ENCODE measurements around the gene CTNNA1. TPM values are rescaled to one million over a fixed set of nuclear protein-coding genes. Genes with fewer than 3 reads are reported as not detected.

The CTNNA1 gene
- total and polyA plus RNA-seq, 8 donors: 53.9 to 193 (median 108) TPM

DNA sequence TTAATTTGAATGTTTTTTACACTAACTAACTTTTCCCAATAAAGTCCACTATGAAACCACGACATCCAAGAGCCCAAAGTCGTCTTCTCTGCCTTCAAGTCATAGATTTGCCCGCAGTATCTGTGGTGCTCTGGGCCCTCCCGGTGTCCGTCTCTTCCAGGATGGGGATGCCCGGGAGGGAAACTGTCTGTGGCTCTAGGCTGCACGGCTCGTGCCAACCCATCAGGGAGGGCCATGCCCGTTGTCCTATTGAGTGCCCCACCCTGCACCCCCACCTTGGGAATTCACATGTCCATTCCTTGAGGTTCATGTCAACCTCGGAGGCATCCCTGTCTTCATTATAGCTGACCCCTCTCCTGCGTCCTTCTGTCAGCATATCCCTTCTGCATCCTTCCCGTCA, 181.7 kb downstream of the CTNNA1 start:
- WGBS, 2 donors: 92 to 96% methylated on average over 12 of the region's 12 CpGs
- Histone ChIP-seq H3K4me1 (no peaks in the 10 kb centered on the region), H3K4me3 (no peak overlapping the region), H3K27me3 (no peaks in the 10 kb centered on the region), H3K36me3 (peaks cover 5 to 33% (median 28%) of the 10 kb centered on the region in 3 donors), H3K27ac (no peak overlapping the region), H3K9me3 (no peaks in the 10 kb centered on the region)
- peak in 1 of 6 donors; percentile 45 for DNase-seq
- ATAC-seq: no peak
- FAIRE-seq: no peak
- TF ChIP-seq, protein P1, sequence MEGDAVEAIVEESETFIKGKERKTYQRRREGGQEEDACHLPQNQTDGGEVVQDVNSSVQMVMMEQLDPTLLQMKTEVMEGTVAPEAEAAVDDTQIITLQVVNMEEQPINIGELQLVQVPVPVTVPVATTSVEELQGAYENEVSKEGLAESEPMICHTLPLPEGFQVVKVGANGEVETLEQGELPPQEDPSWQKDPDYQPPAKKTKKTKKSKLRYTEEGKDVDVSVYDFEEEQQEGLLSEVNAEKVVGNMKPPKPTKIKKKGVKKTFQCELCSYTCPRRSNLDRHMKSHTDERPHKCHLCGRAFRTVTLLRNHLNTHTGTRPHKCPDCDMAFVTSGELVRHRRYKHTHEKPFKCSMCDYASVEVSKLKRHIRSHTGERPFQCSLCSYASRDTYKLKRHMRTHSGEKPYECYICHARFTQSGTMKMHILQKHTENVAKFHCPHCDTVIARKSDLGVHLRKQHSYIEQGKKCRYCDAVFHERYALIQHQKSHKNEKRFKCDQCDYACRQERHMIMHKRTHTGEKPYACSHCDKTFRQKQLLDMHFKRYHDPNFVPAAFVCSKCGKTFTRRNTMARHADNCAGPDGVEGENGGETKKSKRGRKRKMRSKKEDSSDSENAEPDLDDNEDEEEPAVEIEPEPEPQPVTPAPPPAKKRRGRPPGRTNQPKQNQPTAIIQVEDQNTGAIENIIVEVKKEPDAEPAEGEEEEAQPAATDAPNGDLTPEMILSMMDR (IDR thresholded peaks at IDR 0.05): no peak
- intact Hi-C loops (cut with DNase I): no loop called here

- intact Hi-C loops (cut with DNase I): no loop called here
- peaks cover 2 to 31% (median 23%) of the 10 kb centered on the region in 3 donors for H3K36me3 ChIP-seq
Observed at GRCh38 chr5:138935466-138935865, 182.2 kb downstream of the CTNNA1 start.

DNA sequence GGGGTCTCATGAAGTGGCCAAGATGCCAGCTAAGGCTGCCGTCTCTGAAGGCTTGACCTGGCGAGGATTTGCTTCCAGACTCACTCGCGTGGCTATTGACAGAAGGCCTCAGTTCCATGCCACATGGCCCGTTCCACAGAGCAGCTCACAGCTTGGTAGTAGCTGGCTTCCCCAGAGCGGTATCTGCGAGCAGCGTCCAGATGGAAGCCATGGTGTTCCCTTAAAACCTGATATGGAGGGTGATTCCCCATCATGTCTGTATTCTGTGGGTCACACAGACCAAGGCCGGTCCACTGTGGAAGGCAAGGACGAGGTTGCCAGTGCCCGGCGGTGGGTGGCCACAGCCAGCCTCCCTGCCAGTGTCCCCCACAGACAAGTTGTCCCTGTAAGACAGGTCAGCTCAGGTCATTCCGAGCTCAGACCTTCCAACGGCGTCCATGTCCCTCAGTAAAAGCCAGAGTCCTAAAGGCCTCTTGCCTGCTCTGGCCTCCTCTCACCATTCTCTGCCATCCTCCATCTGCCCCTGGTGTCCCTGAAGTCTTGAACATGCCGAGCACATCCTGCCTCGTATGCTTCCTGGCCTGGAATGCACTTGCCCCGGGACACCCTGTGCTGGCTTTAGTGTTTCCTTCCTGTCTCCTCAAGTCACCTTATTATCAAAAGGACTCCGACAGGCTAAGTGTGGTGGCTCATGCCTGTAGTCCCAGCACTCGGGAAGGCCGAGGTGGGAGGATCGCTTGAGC, 183.2 kb downstream of the CTNNA1 start:
- DNase-seq (no peak), ATAC-seq (no peak), FAIRE-seq (no peak)
- Histone ChIP-seq H3K27ac (no peak overlapping the region), H3K27me3 (no peaks in the 10 kb centered on the region), H3K36me3 (peaks cover 0 to 22% (median 14%) of the 10 kb centered on the region in 3 donors), H3K4me1 (no peaks in the 10 kb centered on the region), H3K4me3 (no peak overlapping the region), H3K9me3 (no peaks in the 10 kb centered on the region)
- intact Hi-C loops (cut with DNase I): no loop called here
- WGBS, 2 donors: 90 to 92% methylated on average over 22 of the region's 22 CpGs
- TF ChIP-seq, protein P1 (IDR thresholded peaks at IDR 0.05): no peak

More at GRCh38 chr5:138935466-138935865, 182.2 kb downstream of the CTNNA1 start:
- H3K9me3 ChIP-seq: no peaks in the 10 kb centered on the region
- no peak overlapping the region for H3K4me3 ChIP-seq
- no peak for DNase-seq
- no peak for FAIRE-seq
- H3K4me1 ChIP-seq: no peaks in the 10 kb centered on the region
- TF ChIP-seq, protein P1 (IDR thresholded peaks at IDR 0.05): no peak
- H3K27ac ChIP-seq: no peak overlapping the region
- ATAC-seq: no peak
- 85 to 92% methylated on average over 10 of the region's 10 CpGs for WGBS, 2 donors
- H3K27me3 ChIP-seq: no peaks in the 10 kb centered on the region

DNA sequence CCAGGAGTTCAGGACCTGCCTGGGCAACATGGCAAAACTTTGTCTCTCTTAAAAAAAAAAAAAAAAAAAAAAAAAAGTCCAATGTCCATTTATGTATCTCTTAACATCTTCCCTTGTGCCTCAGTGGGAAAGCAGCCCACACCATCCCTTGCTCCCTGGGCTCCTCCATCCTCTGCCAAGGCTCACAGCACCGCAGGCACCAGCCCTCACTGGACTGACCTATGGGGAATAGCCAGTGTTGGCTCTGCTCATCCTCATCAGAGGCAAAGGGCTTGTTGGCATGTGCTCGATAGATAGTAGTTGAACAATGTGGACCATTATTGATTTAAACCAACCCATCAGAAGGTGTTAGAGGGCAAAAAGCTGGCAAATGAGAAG, 183.7 kb downstream of the CTNNA1 start:
- H3K27ac ChIP-seq: no peak overlapping the region
- ATAC-seq: peak in 1 of 4 donors; percentile 8

More for the DNA sequence above, 183.7 kb downstream of the CTNNA1 start:
- H3K4me3 ChIP-seq: no peak overlapping the region
- no peaks in the 10 kb centered on the region for H3K4me1 ChIP-seq
- TF ChIP-seq, protein P1 (IDR thresholded peaks at IDR 0.05): no peak
- no peaks in the 10 kb centered on the region for H3K9me3 ChIP-seq
- H3K27me3 ChIP-seq: no peaks in the 10 kb centered on the region
- 71 to 88% methylated on average over 2 of the region's 2 CpGs for WGBS, 2 donors
- FAIRE-seq (no peak), DNase-seq (no peak)
- peaks cover 0 to 17% (median 8%) of the 10 kb centered on the region in 3 donors for H3K36me3 ChIP-seq
- intact Hi-C loops (cut with DNase I): no loop called here

Measured in pancreas (tissue), 10 donors.